ENCODE data around the gene SNW1.

DNA sequence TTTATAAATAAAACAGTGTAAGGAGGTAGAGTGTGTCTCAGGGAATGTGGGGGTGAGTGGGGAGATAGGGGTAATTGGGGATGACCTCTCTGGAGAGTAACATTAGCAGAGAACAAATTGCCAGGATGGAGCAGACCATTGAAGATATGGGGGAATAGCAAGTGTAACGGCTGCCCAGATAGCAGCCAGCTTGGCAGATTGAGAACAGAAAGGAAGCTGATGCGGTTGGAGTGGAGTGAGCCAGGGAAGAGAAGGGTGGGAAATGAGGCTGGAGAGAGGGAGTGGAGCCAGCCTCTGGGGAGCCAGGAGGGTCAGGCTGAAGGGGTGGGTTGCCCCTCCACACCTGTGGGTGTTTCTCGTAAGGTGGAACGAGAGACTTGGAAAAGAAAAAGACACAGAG is 33.4 kb upstream of the SNW1 start:
- TF ChIP-seq, protein P1, sequence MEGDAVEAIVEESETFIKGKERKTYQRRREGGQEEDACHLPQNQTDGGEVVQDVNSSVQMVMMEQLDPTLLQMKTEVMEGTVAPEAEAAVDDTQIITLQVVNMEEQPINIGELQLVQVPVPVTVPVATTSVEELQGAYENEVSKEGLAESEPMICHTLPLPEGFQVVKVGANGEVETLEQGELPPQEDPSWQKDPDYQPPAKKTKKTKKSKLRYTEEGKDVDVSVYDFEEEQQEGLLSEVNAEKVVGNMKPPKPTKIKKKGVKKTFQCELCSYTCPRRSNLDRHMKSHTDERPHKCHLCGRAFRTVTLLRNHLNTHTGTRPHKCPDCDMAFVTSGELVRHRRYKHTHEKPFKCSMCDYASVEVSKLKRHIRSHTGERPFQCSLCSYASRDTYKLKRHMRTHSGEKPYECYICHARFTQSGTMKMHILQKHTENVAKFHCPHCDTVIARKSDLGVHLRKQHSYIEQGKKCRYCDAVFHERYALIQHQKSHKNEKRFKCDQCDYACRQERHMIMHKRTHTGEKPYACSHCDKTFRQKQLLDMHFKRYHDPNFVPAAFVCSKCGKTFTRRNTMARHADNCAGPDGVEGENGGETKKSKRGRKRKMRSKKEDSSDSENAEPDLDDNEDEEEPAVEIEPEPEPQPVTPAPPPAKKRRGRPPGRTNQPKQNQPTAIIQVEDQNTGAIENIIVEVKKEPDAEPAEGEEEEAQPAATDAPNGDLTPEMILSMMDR (conservative IDR thresholded peaks at IDR 0.05; ENCODE audit: low read length) = no peak
- no peak for TF ChIP-seq EZH2phosphoT487 (IDR thresholded peaks at IDR 0.05; ENCODE audit: borderline replicate concordance, low read depth, low read length)

Measured in OCI-LY7 (cell line).